HEK293T (cell line): ENCODE data around the gene MYO5C.

ENCODE experiments used
- BHLHE40 ChIP-seq: fragments of 450-650 bp; IDR thresholded peaks from 2 replicates; pipeline ENCODE4 v1.6.1; 2016; ENCODE audit warnings: mild to moderate bottlenecking, moderate library complexity, borderline replicate concordance
- ELF4 ChIP-seq: fragments of 450-650 bp; IDR thresholded peaks from 2 replicates; pipeline ENCODE4 v1.6.1; 2017; ENCODE audit warnings: antibody characterized with exemption
- FOXA1 ChIP-seq: fragments of 450-650 bp; IDR thresholded peaks from 2 replicates; pipeline ENCODE4 v1.6.1; 2016; ENCODE audit warnings: mild to moderate bottlenecking
- FOXK2 ChIP-seq: fragments of 450-650 bp; IDR thresholded peaks from 2 replicates; pipeline ENCODE4 v1.6.1; 2016; ENCODE audit warnings: mild to moderate bottlenecking
- FOXM1 ChIP-seq: fragments of 450-650 bp; IDR thresholded peaks from 2 replicates; pipeline ENCODE4 v1.6.1; 2017; ENCODE audit warnings: mild to moderate bottlenecking, borderline replicate concordance
- HDGF ChIP-seq: fragments of 450-650 bp; IDR thresholded peaks from 2 replicates; pipeline ENCODE4 v1.6.1; 2017; ENCODE audit warnings: antibody characterized with exemption, borderline replicate concordance
- L3MBTL2 ChIP-seq: fragments of 450-650 bp; conservative IDR thresholded peaks from 2 replicates; pipeline ENCODE4 v1.6.1; 2016; ENCODE audit warnings: mild to moderate bottlenecking
- NFRKB ChIP-seq: fragments of 450-650 bp; IDR thresholded peaks from 2 replicates; pipeline ENCODE4 v1.6.1; 2016; ENCODE audit warnings: mild to moderate bottlenecking, moderate library complexity
- PKNOX1 ChIP-seq: fragments of 450-650 bp; IDR thresholded peaks from 2 replicates; pipeline ENCODE4 v1.6.1; 2016
- SP1 ChIP-seq: fragments of 450-650 bp; IDR thresholded peaks from 2 replicates; pipeline ENCODE4 v1.6.1; 2017

GRCh38 chr15:52290329-52290728 lies 5.3 kb downstream of the MYO5C start:
- TF ChIP-seq FOXM1, result no peak
- TF ChIP-seq NFRKB, result no peak
- TF ChIP-seq BHLHE40, result no peak
- TF ChIP-seq ELF4, result no peak
- no peak for TF ChIP-seq L3MBTL2
- TF ChIP-seq FOXA1, result no peak
- no peak for TF ChIP-seq HDGF
- TF ChIP-seq SP1, result no peak
- TF ChIP-seq PKNOX1, result no peak
- no peak for TF ChIP-seq FOXK2
